IMR-90 (cell line): ENCODE results near the gene CXorf49B.
"Not testable (repeated sequence)": the region's sequence is repeated elsewhere in the genome, so short reads cannot be mapped to it uniquely, and the experiment has no call there.

Experiments
- CEBPB ChIP-seq: IDR thresholded peaks from 2 replicates; pipeline ENCODE4 v1.6.1; 2012; ENCODE audit warnings: low read depth, low read length, improper control_type of control experiment
- CHD1 ChIP-seq: IDR thresholded peaks from 2 replicates; pipeline ENCODE4 v1.6.1; 2012; ENCODE audit warnings: low read depth, low read length, improper control_type of control experiment
- CTCF ChIP-seq: conservative IDR thresholded peaks from 2 replicates; pipeline ENCODE4 v1.5.1; 2012; ENCODE audit warnings: mild to moderate bottlenecking, low read depth, low read length, improper control_type of control experiment
- ELK1 ChIP-seq: fragments of 150-350 bp; IDR thresholded peaks from 2 replicates; pipeline ENCODE4 v1.6.1; 2016; ENCODE audit warnings: low read depth, mild to moderate bottlenecking, low read length, moderate library complexity, borderline replicate concordance
- FOS ChIP-seq: fragments of 150-350 bp; IDR thresholded peaks from 2 replicates; pipeline ENCODE4 v1.6.1; 2016; ENCODE audit warnings: low read depth, low read length
- MAZ ChIP-seq: IDR thresholded peaks from 2 replicates; pipeline ENCODE4 v1.6.1; 2012; ENCODE audit warnings: low read depth, mild to moderate bottlenecking, low read length, improper control_type of control experiment, moderate library complexity, borderline replicate concordance
- MXI1 ChIP-seq: IDR thresholded peaks from 2 replicates; pipeline ENCODE4 v1.6.1; 2012; ENCODE audit warnings: low read depth, mild to moderate bottlenecking, low read length, moderate library complexity, borderline replicate concordance
- POLR2A ChIP-seq: IDR thresholded peaks from 2 replicates; pipeline ENCODE4 v1.6.1; 2012; ENCODE audit warnings: mild to moderate bottlenecking, low read depth, low read length
- RFX5 ChIP-seq: IDR thresholded peaks from 2 replicates; pipeline ENCODE4 v1.8.0; 2012; ENCODE audit warnings: low read depth, mild to moderate bottlenecking, low read length, moderate library complexity
- SMC3 ChIP-seq: fragments of 150-350 bp; IDR thresholded peaks from 2 replicates; pipeline ENCODE4 v1.6.1; 2016; ENCODE audit warnings: low read depth, mild to moderate bottlenecking, antibody characterized with exemption, low read length, moderate library complexity

GRCh38 chrX:71765613-71766012 is 2.5 kb downstream of the CXorf49B start:
- TF ChIP-seq CTCF, POLR2A, RFX5, ELK1, MAZ, SMC3, FOS, MXI1, CHD1, CEBPB: not testable (repeated sequence)
